Neural progenitor cell (in vitro differentiated cells): Measurements from ENCODE around the gene TMEM232.

ENCODE experiments used
- EZH2 ChIP-seq: fragments of 200-600 bp; sonication (generic); IDR thresholded peaks from 2 replicates; pipeline ENCODE4 v1.6.1; 2017; ENCODE audit warnings: antibody characterized with exemption, mild to moderate bottlenecking, moderate library complexity
- EZH2phosphoT487 ChIP-seq: fragments of 200-600 bp; sonication (generic); IDR thresholded peaks from 2 replicates; pipeline ENCODE4 v1.6.1; 2017; ENCODE audit warnings: antibody characterized with exemption
- TF ChIP-seq, protein P1 (sequence below): fragments of 200-600 bp; sonication (generic); IDR thresholded peaks from 2 replicates; pipeline ENCODE4 v1.5.1; 2017; ENCODE audit warnings: antibody characterized with exemption, mild to moderate bottlenecking

DNA sequence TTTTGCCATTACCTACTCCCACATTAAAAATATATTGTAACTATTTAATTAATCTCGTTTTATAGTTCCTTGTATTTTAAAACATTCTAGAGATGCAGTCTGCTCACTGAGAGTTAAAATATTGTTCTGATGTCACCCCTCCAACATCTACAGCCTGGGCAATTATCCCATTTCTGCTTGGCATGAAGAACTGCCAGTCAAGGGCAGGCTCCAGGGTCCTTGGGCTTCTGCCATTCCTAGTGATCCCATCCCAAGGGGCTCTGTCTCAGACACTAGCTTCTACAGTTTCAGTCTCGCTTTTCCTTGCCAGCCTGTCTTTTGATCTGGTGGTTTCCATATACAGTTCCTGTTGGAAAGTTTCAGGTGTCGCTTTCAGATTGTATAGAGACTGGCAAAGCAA, 287.2 kb downstream of the TMEM232 start:
- TF ChIP-seq, protein P1, sequence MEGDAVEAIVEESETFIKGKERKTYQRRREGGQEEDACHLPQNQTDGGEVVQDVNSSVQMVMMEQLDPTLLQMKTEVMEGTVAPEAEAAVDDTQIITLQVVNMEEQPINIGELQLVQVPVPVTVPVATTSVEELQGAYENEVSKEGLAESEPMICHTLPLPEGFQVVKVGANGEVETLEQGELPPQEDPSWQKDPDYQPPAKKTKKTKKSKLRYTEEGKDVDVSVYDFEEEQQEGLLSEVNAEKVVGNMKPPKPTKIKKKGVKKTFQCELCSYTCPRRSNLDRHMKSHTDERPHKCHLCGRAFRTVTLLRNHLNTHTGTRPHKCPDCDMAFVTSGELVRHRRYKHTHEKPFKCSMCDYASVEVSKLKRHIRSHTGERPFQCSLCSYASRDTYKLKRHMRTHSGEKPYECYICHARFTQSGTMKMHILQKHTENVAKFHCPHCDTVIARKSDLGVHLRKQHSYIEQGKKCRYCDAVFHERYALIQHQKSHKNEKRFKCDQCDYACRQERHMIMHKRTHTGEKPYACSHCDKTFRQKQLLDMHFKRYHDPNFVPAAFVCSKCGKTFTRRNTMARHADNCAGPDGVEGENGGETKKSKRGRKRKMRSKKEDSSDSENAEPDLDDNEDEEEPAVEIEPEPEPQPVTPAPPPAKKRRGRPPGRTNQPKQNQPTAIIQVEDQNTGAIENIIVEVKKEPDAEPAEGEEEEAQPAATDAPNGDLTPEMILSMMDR: no peak
- TF ChIP-seq EZH2 (no peak), EZH2phosphoT487 (no peak)
